Astrocyte of the cerebellum (primary cell): Measurements from ENCODE around the gene PTH2.
A peak's percentile ranks its signal among the peaks of the same experiment; 100 is the strongest.

ENCODE experiments used
- DNase-seq: peaks from one replicate; pipeline ENCODE4 v3.0.0-alpha.2; 2011; ENCODE audit warnings: low read depth
- H3K4me3 ChIP-seq: 2 replicates; pipeline ENCODE4 v1.5.1; 2011; ENCODE audit warnings: mild to moderate bottlenecking, low read depth, low read length, moderate library complexity
- in situ Hi-C: cut with HindIII; loops from 2 replicates; pipeline ENCODE4 v1.10.0; 2017; ENCODE audit warnings: low sequenced_read_pairs
- TF ChIP-seq, protein P1 (sequence below): IDR thresholded peaks from 2 replicates; pipeline ENCODE4 v1.5.1; 2012; ENCODE audit warnings: low read length, low read depth, moderate library complexity, mild to moderate bottlenecking; ENCODE audit errors: missing control alignments

The PTH2 gene

GRCh38 chr19:49407079-49407478, 16.2 kb downstream of the PTH2 start:
- in situ Hi-C loops = no loop called here
- TF ChIP-seq, protein P1, sequence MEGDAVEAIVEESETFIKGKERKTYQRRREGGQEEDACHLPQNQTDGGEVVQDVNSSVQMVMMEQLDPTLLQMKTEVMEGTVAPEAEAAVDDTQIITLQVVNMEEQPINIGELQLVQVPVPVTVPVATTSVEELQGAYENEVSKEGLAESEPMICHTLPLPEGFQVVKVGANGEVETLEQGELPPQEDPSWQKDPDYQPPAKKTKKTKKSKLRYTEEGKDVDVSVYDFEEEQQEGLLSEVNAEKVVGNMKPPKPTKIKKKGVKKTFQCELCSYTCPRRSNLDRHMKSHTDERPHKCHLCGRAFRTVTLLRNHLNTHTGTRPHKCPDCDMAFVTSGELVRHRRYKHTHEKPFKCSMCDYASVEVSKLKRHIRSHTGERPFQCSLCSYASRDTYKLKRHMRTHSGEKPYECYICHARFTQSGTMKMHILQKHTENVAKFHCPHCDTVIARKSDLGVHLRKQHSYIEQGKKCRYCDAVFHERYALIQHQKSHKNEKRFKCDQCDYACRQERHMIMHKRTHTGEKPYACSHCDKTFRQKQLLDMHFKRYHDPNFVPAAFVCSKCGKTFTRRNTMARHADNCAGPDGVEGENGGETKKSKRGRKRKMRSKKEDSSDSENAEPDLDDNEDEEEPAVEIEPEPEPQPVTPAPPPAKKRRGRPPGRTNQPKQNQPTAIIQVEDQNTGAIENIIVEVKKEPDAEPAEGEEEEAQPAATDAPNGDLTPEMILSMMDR = no peak
- no peak for DNase-seq
- H3K4me3 ChIP-seq = no peak overlapping the region

GRCh38 chr19:49403404-49404187, 19.6 kb downstream of the PTH2 start:
- TF ChIP-seq, protein P1 = no peak
- DNase-seq = peak; percentile 26
- in situ Hi-C loops = no loop called here

GRCh38 chr19:49400029-49400428, 23.2 kb downstream of the PTH2 start:
- no peak overlapping the region for H3K4me3 ChIP-seq
- in situ Hi-C loops = no loop called here
- TF ChIP-seq, protein P1 = no peak
- DNase-seq = no peak

More at GRCh38 chr19:49403404-49404187, 19.6 kb downstream of the PTH2 start:
- H3K4me3 ChIP-seq = no peak overlapping the region

GRCh38 chr19:49398931-49399330, 24.3 kb downstream of the PTH2 start:
- TF ChIP-seq, protein P1 = no peak
- DNase-seq = no peak
- in situ Hi-C loops = no loop called here
- no peak overlapping the region for H3K4me3 ChIP-seq

DNA sequence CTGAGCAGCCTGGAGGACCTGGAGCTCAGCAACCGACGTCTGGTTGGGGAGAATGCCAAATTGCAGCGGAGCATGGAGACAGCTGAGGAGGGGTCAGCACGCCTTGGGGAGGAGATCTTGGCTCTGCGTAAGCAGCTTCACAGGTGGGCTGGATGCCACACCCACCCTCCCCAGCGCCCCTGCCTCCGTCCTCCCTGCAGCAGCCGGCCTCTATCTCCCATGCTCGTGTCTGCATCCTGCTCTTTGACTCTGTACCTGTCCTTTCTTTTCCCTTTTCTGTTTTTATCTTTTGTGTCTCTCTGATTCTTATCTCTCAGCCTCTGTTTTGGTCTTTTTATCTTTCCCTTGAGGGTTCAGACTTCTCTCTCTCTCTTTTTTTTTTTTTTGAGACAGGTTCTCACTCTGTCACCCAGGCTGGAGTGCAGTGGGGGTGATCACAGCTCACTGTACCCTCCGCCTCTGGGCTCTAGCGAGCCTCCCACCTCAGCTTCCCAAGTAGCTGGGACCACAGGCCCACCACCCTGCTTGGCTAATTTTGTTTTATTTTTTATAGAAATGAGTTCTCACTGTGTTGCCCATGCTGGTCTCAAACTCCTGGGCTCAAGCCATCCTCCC, 25.1 kb downstream of the PTH2 start:
- H3K4me3 ChIP-seq = no peak overlapping the region
- DNase-seq = no peak
- TF ChIP-seq, protein P1 = no peak
- in situ Hi-C loops = no loop called here

DNA sequence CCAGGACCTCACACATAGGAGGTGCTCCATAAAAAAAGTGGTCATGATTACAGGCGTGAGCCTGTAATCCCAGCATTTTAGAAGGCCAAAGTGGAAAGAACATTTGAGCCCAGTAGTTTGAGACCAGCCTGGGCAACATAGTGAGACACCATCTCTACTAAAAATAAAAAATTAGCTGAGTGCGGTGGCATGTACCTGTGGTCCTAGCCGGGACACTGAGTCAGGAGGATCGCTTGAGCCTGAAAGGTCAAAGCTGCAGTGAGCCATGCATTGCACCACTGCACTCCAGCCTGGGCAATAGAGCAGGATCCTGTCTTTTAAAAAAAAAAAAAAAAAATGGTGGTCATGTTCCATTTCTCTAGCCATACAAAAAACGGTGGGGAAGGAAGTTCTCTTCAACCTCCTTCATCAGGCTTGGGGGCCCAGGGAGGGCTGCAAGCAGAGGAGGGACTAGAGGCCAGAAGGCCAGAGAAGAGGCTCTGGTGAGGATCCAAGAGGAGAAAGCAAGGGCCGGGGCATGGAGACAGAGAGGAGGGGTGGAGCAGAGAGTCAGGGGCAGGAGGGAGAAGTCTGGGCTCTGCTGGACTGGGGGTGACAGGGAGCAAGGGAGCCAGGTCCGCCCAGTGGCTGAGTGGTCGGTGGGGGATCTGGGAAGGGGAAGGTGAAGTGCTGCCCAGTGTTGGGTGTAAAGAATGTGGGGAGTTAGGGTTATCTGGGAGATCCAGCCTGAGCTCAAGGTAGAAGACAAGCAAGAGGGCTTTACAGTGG, 26.3 kb downstream of the PTH2 start:
- no peak for DNase-seq
- in situ Hi-C loops = no loop called here
- TF ChIP-seq, protein P1 = no peak
- no peak overlapping the region for H3K4me3 ChIP-seq
